Measurements from ENCODE around the gene UBR4. TPM values are rescaled to one million over a fixed set of nuclear protein-coding genes. Genes with fewer than 3 reads are reported as not detected.

Gene UBR4
- total RNA-seq, 1 experiment from 2014 or later, result 131 TPM

GRCh38 chr1:19186001-19186400 is 24.1 kb downstream of the UBR4 start:
- no CpG with 5 or more reads among the region's 2 CpGs for WGBS (ENCODE audit: extremely low coverage, insufficient read length, low lambda C conversion rate)
- no peak overlapping the region for H2BK120ac ChIP-seq (ENCODE audit: low read depth, low read length, poor library complexity, severe bottlenecking)
- no peak overlapping the region for H2BK20ac ChIP-seq (ENCODE audit: low read depth, low read length, poor library complexity, severe bottlenecking)
- H3K14ac ChIP-seq (ENCODE audit: insufficient read depth, low read length), result no peak overlapping the region
- no peak overlapping the region for H3K4ac ChIP-seq (ENCODE audit: low read depth, low read length)
- Mint-ChIP-seq H3K27me3 (ENCODE audit: low read depth) (no peaks in the 10 kb centered on the region), H3K4me1 (peaks cover 11% of the 10 kb centered on the region in 2 experiments), H3K4me3 (no peak overlapping the region), H3K36me3 (ENCODE audit: insufficient read depth in 1 of 3, low read depth in 3 of 3) (peaks cover 42 to 87% (median 81%) of the 10 kb centered on the region in 3 experiments; a peak in 6 of 7 replicates), H3K9me3 (no peaks in the 10 kb centered on the region), H3K27ac (no peak overlapping the region)
- H3K18ac ChIP-seq (ENCODE audit: insufficient read length, low read depth, low read length), result no peak overlapping the region
- no peak overlapping the region for H3K56ac ChIP-seq (ENCODE audit: insufficient read length, low read depth, low read length)
- DNase-seq, result no peak
- H3K27ac ChIP-seq (ENCODE audit: insufficient read length, low read depth, low read length), result no peak overlapping the region
- TF ChIP-seq, protein P1, sequence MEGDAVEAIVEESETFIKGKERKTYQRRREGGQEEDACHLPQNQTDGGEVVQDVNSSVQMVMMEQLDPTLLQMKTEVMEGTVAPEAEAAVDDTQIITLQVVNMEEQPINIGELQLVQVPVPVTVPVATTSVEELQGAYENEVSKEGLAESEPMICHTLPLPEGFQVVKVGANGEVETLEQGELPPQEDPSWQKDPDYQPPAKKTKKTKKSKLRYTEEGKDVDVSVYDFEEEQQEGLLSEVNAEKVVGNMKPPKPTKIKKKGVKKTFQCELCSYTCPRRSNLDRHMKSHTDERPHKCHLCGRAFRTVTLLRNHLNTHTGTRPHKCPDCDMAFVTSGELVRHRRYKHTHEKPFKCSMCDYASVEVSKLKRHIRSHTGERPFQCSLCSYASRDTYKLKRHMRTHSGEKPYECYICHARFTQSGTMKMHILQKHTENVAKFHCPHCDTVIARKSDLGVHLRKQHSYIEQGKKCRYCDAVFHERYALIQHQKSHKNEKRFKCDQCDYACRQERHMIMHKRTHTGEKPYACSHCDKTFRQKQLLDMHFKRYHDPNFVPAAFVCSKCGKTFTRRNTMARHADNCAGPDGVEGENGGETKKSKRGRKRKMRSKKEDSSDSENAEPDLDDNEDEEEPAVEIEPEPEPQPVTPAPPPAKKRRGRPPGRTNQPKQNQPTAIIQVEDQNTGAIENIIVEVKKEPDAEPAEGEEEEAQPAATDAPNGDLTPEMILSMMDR (conservative IDR thresholded peaks at IDR 0.05), result no peak
- H3K23ac ChIP-seq (ENCODE audit: insufficient read length, low read depth, low read length), result no peak overlapping the region
- no peaks in the 10 kb centered on the region; the same call in 1 of the 2 replicates for H3K4me1 ChIP-seq (ENCODE audit: insufficient read depth, low read length)
- H4K8ac ChIP-seq (replicated peaks; ENCODE audit: insufficient read length, low read depth, low read length), result no peak overlapping the region
- peaks cover 3% of the 10 kb centered on the region for H3K79me1 ChIP-seq (ENCODE audit: insufficient read depth, low read depth, low read length, poor library complexity, severe bottlenecking)
- no peak overlapping the region for H3K9ac ChIP-seq (ENCODE audit: extremely low read depth, insufficient read length, low read length)
- no peak overlapping the region for H4K5ac ChIP-seq (ENCODE audit: insufficient read length, low read depth, low read length)
- H3K23me2 ChIP-seq (ENCODE audit: insufficient read length, low read depth, low read length, poor library complexity, severe bottlenecking), result no peaks in the 10 kb centered on the region
- H3K79me2 ChIP-seq (ENCODE audit: insufficient read depth, low read length), result no peaks in the 10 kb centered on the region
- no peak overlapping the region for H4K91ac ChIP-seq (ENCODE audit: insufficient read length, low read depth, low read length)
- H2AK5ac ChIP-seq (ENCODE audit: insufficient read length, low read length), result no peak overlapping the region
- H2BK15ac ChIP-seq (ENCODE audit: low read depth, low read length), result no peak overlapping the region
- H3K4me2 ChIP-seq (ENCODE audit: insufficient read depth, insufficient read length, low read length), result no peak overlapping the region
- no peaks in the 10 kb centered on the region for H3K27me3 ChIP-seq (ENCODE audit: insufficient read depth, low read length)
- no peak overlapping the region for H2BK5ac ChIP-seq (ENCODE audit: insufficient read length, low read length)
- H2AFZ ChIP-seq (ENCODE audit: low read length), result no peak overlapping the region
- no peaks in the 10 kb centered on the region for H4K20me1 ChIP-seq (ENCODE audit: control insufficient read depth, insufficient read depth, insufficient read length)
- H3T11ph ChIP-seq (ENCODE audit: low read length), result no peak overlapping the region
- no peak overlapping the region for H2BK12ac ChIP-seq (ENCODE audit: insufficient read length, low read depth, low read length)
- H3K9me3 ChIP-seq (ENCODE audit: control insufficient read depth, low read depth, low read length), result no peaks in the 10 kb centered on the region
